ENCODE data around the gene SNRPD3.

SNRPD3 gene

DNA sequence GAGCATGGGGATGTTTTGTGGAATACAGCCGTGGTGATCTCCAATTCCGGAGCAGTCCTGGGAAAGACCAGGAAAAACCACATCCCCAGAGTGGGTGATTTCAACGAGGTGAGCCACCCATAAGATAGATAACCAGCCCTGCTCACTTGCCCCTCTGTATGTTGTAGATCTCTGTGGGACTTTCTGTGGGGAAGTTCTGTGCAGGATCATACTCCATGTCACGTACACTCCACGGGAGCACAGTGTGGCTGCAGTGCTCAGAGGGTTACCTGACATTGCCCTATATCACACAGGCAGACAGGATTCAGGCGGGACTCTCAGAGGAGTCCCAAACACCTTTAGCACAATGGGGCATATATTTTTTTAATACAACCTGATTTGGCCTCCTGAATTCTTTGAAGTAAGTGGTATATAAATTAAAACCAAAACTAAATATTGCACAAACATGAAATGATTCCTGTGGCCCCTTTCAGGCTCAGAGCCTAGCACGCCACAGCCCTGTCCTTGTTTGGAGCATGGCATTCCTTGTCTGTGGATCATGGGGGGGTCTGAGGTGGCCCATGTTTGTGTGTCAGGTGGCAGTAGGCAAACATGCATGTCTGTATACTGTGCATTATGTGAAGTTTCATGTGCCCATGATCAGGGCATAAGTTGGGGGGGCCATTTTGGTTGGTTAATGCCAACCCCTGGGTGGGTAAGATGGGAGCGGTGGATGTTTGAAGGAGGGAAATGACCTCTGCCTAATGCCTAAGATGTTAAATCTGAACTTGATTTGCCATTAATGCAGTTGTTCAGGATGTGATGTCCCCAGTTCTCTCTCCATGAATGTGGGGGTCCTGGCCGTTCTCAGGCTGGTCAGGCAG is 42.2 kb upstream of the SNRPD3 start:
- DNase-seq (ENCODE audit: extremely low read depth, insufficient read length) = no peak
- no peaks in the 10 kb centered on the region for H3K27me3 ChIP-seq (replicated peaks; ENCODE audit: control insufficient read depth, insufficient read depth, low read length)
- TF ChIP-seq, protein P1, sequence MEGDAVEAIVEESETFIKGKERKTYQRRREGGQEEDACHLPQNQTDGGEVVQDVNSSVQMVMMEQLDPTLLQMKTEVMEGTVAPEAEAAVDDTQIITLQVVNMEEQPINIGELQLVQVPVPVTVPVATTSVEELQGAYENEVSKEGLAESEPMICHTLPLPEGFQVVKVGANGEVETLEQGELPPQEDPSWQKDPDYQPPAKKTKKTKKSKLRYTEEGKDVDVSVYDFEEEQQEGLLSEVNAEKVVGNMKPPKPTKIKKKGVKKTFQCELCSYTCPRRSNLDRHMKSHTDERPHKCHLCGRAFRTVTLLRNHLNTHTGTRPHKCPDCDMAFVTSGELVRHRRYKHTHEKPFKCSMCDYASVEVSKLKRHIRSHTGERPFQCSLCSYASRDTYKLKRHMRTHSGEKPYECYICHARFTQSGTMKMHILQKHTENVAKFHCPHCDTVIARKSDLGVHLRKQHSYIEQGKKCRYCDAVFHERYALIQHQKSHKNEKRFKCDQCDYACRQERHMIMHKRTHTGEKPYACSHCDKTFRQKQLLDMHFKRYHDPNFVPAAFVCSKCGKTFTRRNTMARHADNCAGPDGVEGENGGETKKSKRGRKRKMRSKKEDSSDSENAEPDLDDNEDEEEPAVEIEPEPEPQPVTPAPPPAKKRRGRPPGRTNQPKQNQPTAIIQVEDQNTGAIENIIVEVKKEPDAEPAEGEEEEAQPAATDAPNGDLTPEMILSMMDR (IDR thresholded peaks at IDR 0.05; ENCODE audit: insufficient read depth, low read length, poor library complexity, severe bottlenecking) = no peak
- H3K4me3 ChIP-seq (replicated peaks; ENCODE audit: low read depth, low read length) = no peak overlapping the region
- no peaks in the 10 kb centered on the region for H3K36me3 ChIP-seq (ENCODE audit: control insufficient read depth, insufficient read depth, low read length)

DNA sequence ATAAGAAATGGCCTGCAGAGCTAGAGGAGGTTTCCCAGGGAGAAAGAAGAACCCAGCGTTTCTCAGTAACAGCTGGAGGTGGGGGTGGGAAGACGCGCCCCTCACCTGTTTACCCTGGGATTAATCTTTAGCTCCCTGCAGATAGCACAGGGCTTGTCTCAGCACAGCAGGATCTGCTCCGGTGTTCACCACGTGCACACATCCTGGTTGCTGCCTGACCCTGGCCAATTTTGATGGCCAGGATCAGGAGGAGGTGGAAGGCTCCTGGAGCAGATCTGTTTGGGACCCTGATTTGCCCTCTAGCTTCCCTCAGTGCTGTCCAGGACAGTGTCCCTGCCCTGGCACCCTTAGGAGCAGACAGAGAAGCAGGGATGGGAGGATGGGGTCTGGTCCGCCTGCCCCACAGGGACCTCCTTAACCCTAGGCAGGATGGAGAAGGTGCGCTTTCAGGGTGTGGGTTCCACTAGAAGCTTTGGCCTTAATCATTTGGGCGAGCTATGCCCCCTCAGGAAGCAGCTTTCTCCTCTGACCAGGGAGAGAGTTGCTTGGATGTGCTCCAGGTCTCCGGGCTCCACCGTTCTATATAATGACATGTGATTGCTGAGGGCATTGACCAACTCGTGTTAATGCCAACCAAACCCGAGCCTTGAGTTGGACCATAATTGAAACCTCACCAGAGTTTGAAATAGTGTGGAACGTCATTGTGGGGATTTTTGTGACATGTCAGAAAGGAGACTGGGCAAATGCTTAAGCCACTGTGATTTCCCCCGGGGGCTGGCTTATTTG is 41.4 kb upstream of the SNRPD3 start:
- TF ChIP-seq, protein P1 (IDR thresholded peaks at IDR 0.05; ENCODE audit: insufficient read depth, low read length, poor library complexity, severe bottlenecking) = no peak
- no peaks in the 10 kb centered on the region for H3K36me3 ChIP-seq (ENCODE audit: control insufficient read depth, insufficient read depth, low read length)
- no peak overlapping the region for H3K4me3 ChIP-seq (replicated peaks; ENCODE audit: low read depth, low read length)
- DNase-seq (ENCODE audit: extremely low read depth, insufficient read length) = no peak
- H3K27me3 ChIP-seq (replicated peaks; ENCODE audit: control insufficient read depth, insufficient read depth, low read length) = no peaks in the 10 kb centered on the region

DNA sequence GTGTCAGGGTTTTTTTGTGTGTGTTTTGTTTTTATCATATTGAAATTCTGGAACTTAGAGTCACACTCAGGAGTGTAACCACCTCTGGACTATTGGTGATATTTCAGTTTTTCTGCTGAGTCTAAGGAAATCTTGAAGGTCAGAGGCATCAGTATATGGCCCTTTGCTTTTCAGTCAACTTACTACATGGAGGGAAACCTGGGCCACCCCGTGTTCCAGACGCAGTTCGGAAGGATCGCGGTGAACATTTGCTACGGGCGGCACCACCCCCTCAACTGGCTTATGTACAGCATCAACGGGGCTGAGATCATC is 40.8 kb upstream of the SNRPD3 start:
- H3K4me3 ChIP-seq (replicated peaks; ENCODE audit: low read depth, low read length) = no peak overlapping the region
- H3K36me3 ChIP-seq (ENCODE audit: control insufficient read depth, insufficient read depth, low read length) = no peaks in the 10 kb centered on the region
- no peak for DNase-seq (ENCODE audit: extremely low read depth, insufficient read length)
- TF ChIP-seq, protein P1 (IDR thresholded peaks at IDR 0.05; ENCODE audit: insufficient read depth, low read length, poor library complexity, severe bottlenecking) = no peak
- H3K27me3 ChIP-seq (replicated peaks; ENCODE audit: control insufficient read depth, insufficient read depth, low read length) = no peaks in the 10 kb centered on the region

DNA sequence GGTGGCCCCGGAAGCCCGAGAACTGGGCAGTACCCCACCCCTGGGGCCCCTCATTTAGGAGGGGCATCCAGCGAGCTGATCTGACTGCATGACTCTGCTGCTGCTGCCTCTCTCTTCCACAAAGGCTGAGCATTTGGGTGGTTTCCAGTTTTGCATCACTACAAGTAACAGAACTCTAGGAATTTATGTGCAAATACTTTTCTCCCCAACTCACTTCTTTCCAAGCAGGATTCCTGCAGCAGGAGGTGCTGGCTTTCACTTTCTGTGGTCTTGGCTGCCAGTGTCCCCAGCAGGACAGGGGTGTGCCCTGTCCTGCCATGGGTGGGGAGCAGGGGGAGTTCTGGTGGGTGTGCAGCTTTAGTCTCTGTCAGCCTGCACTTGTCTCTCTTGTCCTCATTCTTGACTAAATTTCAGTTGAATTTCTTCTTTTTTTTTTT is 39.5 kb upstream of the SNRPD3 start:
- Histone ChIP-seq H3K27me3 (replicated peaks; ENCODE audit: control insufficient read depth, insufficient read depth, low read length) (no peaks in the 10 kb centered on the region), H3K4me3 (replicated peaks; ENCODE audit: low read depth, low read length) (no peak overlapping the region), H3K36me3 (ENCODE audit: control insufficient read depth, insufficient read depth, low read length) (no peaks in the 10 kb centered on the region)
- TF ChIP-seq, protein P1 (IDR thresholded peaks at IDR 0.05; ENCODE audit: insufficient read depth, low read length, poor library complexity, severe bottlenecking) = no peak
- DNase-seq (ENCODE audit: extremely low read depth, insufficient read length) = peak; percentile 57

DNA sequence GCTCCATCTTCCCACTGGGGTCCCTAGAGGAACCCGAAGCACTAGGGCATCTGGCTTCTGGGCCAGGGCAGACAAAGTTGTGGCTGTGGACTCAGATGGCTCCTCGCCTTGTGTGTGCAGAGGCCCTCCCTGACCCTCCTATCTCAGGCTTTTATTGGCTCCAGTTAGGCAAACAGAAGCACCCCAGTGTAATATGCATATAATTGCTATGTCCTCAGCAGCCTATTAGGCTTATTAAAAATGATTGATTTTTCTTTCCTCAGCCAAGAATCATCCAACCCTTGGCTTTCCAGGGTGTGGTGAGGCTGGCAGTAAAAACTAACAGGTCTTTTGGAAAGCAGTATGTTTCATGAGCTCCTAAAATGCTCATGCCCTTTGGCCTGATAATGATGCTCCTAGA is 38.4 kb upstream of the SNRPD3 start:
- Histone ChIP-seq H3K4me3 (replicated peaks; ENCODE audit: low read depth, low read length) (no peak overlapping the region), H3K27me3 (replicated peaks; ENCODE audit: control insufficient read depth, insufficient read depth, low read length) (no peaks in the 10 kb centered on the region), H3K36me3 (ENCODE audit: control insufficient read depth, insufficient read depth, low read length) (no peaks in the 10 kb centered on the region)
- DNase-seq (ENCODE audit: extremely low read depth, insufficient read length) = no peak
- TF ChIP-seq, protein P1 (IDR thresholded peaks at IDR 0.05; ENCODE audit: insufficient read depth, low read length, poor library complexity, severe bottlenecking) = no peak

Data from GM06990 (cell line).